Effector memory CD4-positive, alpha-beta T cell (primary cell): ENCODE data around the gene TMA7.

ENCODE experiments used
- DNase-seq, 3 donors: peaks; one replicate each; pipeline ENCODE4 v3.0.0-alpha.2; 2020
- H3K27ac ChIP-seq: 2 replicates; pipeline ENCODE4 v1.7.0; 2013; ENCODE audit warnings: mild to moderate bottlenecking, low read length, moderate library complexity; ENCODE audit not compliant: insufficient read depth, poor library complexity, severe bottlenecking
- H3K27me3 ChIP-seq: replicated peaks from 2 replicates; pipeline ENCODE4 v1.7.0; 2013; ENCODE audit warnings: mild to moderate bottlenecking, low read length; ENCODE audit not compliant: insufficient read depth, control insufficient read depth, poor library complexity, severe bottlenecking
- H3K36me3 ChIP-seq: 2 replicates; pipeline ENCODE4 v1.7.0; 2013; ENCODE audit warnings: mild to moderate bottlenecking, low read length, moderate library complexity; ENCODE audit not compliant: control insufficient read depth, insufficient read depth
- H3K4me1 ChIP-seq: 2 replicates; pipeline ENCODE4 v1.7.0; 2013; ENCODE audit warnings: low read length, mild to moderate bottlenecking; ENCODE audit not compliant: control insufficient read depth, insufficient read depth, poor library complexity, severe bottlenecking
- H3K4me3 ChIP-seq: 2 replicates; pipeline ENCODE4 v1.7.0; 2013; ENCODE audit warnings: low read length, low read depth, mild to moderate bottlenecking; ENCODE audit not compliant: insufficient read depth, poor library complexity, severe bottlenecking
- H3K9me3 ChIP-seq: 2 replicates; pipeline ENCODE4 v1.7.0; 2013; ENCODE audit warnings: mild to moderate bottlenecking, low read length, moderate library complexity; ENCODE audit not compliant: control insufficient read depth

TMA7 gene

DNA sequence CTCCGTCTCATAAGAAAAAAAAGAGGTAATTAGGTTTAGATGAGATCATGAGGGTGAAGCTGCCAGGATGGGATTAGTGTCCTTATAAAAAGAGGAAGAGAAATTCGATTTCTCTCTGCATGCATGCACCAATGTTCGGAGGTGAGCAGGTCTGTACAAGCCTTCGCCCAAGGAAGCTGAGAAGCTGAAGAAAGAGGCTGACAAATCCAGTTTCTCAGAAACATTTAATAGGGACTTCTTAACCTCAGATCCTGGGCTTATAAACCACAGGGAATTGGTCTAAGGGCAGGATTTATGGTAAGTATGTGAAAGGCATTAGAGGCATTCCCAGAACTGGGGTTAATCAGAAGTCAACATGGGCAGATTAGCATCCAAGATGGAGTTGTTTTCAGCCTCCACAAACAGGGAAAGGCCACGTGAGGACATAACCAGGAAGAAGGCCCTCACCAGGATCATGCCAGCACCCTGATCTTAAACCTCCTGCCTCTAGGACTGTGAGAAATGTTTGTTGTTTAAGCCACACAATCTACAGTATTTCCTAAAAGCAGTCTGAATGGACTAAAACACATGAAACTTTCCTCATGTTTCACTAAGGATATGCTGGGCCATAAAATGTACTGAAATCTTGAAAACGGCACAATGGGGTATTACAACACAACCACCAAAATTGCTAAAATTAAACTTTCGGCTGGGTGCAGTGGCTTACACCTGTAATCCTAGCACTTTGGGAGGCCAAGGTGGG, 52.6 kb downstream of the TMA7 start:
- H3K4me1 ChIP-seq, result no peaks in the 10 kb centered on the region
- H3K9me3 ChIP-seq, result no peaks in the 10 kb centered on the region
- H3K36me3 ChIP-seq, result no peaks in the 10 kb centered on the region
- H3K4me3 ChIP-seq, result no peak overlapping the region
- H3K27me3 ChIP-seq, result no peaks in the 10 kb centered on the region
- DNase-seq, result no peak
- H3K27ac ChIP-seq, result no peak overlapping the region

DNA sequence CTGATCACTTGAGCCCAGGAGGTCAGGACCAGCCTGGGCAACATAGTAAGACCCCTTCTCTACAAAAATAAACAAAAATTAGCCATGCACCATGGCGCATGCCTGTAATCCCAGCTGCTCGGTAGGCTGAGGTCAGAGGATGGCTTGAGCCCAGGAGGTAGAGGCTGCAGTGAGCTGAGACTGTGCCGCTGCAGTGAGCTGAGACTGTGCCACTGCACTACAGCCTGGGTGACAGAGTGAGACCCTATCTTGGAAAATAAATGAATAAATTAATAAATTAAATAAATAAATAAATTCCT, 53.1 kb downstream of the TMA7 start:
- no peaks in the 10 kb centered on the region for H3K27me3 ChIP-seq
- no peak overlapping the region for H3K4me3 ChIP-seq
- no peak overlapping the region for H3K27ac ChIP-seq
- no peaks in the 10 kb centered on the region for H3K9me3 ChIP-seq
- no peak for DNase-seq
- H3K4me1 ChIP-seq, result no peaks in the 10 kb centered on the region
- H3K36me3 ChIP-seq, result no peaks in the 10 kb centered on the region
